Ascending aorta (tissue), 2 donors: ENCODE data around the gene MYBPC1. TPM values are rescaled to one million over a fixed set of nuclear protein-coding genes. Genes with fewer than 3 reads are reported as not detected.
"Not testable (repeated sequence)": the region's sequence is repeated elsewhere in the genome, so short reads cannot be mapped to it uniquely, and the experiment has no call there.

Experiments used
- DNase-seq, 2 donors: peaks; one replicate each; pipeline ENCODE4 v3.0.0-alpha.2; 2019; ENCODE audit warnings: low spot score in 2 of 2
- H3K27ac ChIP-seq, 2 donors: fragments of 200-600 bp; sonication (generic); one replicate each; pipeline ENCODE4 v1.5.1; 2016 to 2017; ENCODE audit warnings: mild to moderate bottlenecking in 1 of 2
- H3K27me3 ChIP-seq: fragments of 200-600 bp; sonication (generic); one replicate; pipeline ENCODE4 v1.5.1; 2017
- H3K36me3 ChIP-seq, 2 donors: fragments of 200-600 bp; sonication (generic); one replicate each; pipeline ENCODE4 v1.5.1; 2016
- H3K4me1 ChIP-seq, 2 donors: fragments of 200-600 bp; sonication (generic); one replicate each; pipeline ENCODE4 v1.5.1; 2016 to 2017; ENCODE audit warnings: mild to moderate bottlenecking in 1 of 2
- H3K4me3 ChIP-seq, 2 donors: fragments of 200-600 bp; sonication (generic); one replicate each; pipeline ENCODE4 v1.5.1; 2016 to 2017; ENCODE audit warnings: mild to moderate bottlenecking in 1 of 2
- H3K9me3 ChIP-seq, 2 donors: fragments of 200-600 bp; sonication (generic); one replicate each; pipeline ENCODE4 v1.5.1; 2016
- intact Hi-C: fragments of 100-400 bp; cut with DNase I; formaldehyde crosslinking; loops from one replicate; pipeline ENCODE4 v1.15.1; 2023
- total RNA-seq: library from RNA; depleted of rRNA; stranded (reverse); fragments of >200 nt; gene quantifications from one replicate; pipeline ENCODE4 v1.1.0, GENCODE V29; 2016
- TF ChIP-seq, protein P1 (sequence below), 3 experiments: fragments of 200-600 bp in 2 of 3; fragments of 450-650 bp in 1 of 3; sonication (generic) in 2 of 3; IDR thresholded peaks; one replicate each; pipeline ENCODE4 v1.5.1; 2016 to 2019; ENCODE audit warnings: antibody characterized with exemption in 3 of 3, mild to moderate bottlenecking in 1 of 3, moderate library complexity in 1 of 3

Gene MYBPC1
- total RNA-seq, 1 donor from 2014 or later, result not detected

DNA sequence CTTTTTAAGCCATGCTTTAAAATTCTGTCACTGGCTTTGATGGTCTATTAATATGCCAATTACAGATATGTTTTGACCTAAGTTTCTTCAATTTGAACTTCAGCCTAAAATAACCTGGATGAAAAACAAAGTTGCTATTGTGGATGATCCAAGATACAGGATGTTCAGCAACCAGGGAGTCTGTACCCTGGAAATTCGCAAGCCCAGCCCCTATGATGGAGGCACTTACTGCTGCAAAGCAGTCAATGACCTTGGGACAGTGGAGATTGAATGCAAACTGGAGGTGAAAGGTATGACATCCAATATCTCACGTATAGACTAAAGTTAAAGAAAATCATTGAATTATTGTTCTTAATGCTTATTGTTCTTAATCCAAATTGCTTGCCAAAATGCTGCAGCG is 85.5 kb downstream of the MYBPC1 start:
- no peaks in the 10 kb centered on the region for H3K9me3 ChIP-seq
- TF ChIP-seq, protein P1, sequence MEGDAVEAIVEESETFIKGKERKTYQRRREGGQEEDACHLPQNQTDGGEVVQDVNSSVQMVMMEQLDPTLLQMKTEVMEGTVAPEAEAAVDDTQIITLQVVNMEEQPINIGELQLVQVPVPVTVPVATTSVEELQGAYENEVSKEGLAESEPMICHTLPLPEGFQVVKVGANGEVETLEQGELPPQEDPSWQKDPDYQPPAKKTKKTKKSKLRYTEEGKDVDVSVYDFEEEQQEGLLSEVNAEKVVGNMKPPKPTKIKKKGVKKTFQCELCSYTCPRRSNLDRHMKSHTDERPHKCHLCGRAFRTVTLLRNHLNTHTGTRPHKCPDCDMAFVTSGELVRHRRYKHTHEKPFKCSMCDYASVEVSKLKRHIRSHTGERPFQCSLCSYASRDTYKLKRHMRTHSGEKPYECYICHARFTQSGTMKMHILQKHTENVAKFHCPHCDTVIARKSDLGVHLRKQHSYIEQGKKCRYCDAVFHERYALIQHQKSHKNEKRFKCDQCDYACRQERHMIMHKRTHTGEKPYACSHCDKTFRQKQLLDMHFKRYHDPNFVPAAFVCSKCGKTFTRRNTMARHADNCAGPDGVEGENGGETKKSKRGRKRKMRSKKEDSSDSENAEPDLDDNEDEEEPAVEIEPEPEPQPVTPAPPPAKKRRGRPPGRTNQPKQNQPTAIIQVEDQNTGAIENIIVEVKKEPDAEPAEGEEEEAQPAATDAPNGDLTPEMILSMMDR (IDR thresholded peaks at IDR 0.05), result no peak
- H3K27me3 ChIP-seq, result no peaks in the 10 kb centered on the region
- no peaks in the 10 kb centered on the region for H3K36me3 ChIP-seq
- DNase-seq, result no peak
- no peak overlapping the region for H3K4me3 ChIP-seq
- no peak overlapping the region for H3K27ac ChIP-seq
- intact Hi-C loops, result no loop called here
- H3K4me1 ChIP-seq, result no peaks in the 10 kb centered on the region

DNA sequence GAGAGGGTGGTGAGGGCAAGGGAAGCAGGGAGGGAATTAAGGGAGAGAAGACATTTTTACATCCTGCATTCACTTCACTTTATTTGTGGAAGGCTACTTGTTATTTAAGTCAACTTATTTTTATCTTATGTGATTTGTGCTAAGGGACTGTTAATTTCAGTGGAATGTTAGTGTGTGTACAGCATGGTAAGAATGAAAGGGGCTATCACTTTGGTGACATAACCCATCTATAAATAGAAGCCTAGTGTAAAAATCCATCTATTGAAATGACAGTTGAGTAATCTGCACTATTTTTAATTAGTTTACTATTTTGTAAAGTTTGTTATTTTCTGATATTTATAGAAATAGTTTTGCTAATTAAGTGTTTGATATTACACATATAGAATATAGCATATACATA is 85.9 kb downstream of the MYBPC1 start:
- TF ChIP-seq, protein P1 (IDR thresholded peaks at IDR 0.05), result no peak

DNA sequence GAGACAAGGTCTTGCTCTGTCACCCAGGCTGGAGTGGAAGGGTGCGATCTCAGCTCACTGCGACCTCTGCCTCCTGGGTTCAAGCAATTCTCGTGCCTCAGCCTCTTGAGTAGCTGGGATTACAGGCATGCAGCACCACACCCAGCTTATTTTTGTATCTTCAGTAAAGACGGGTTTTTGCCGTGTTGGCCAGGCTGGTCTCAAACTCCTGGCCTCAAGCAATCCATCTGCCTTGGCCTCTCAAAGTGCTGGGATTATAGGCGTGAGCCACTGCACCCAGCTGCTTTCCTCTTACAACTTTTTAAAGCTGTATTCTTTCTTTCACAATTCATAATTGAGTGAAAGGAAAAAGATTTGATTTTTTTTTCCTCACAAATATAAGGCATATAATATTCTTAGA is 86.9 kb downstream of the MYBPC1 start:
- H3K9me3 ChIP-seq, H3K36me3 ChIP-seq, H3K27me3 ChIP-seq, DNase-seq, H3K27ac ChIP-seq, H3K4me3 ChIP-seq, intact Hi-C loops, H3K4me1 ChIP-seq: not testable (repeated sequence)

More for the DNA sequence above, 85.9 kb downstream of the MYBPC1 start:
- no peak overlapping the region for H3K4me3 ChIP-seq
- H3K36me3 ChIP-seq, result no peaks in the 10 kb centered on the region
- H3K27me3 ChIP-seq, result no peaks in the 10 kb centered on the region
- H3K27ac ChIP-seq, result no peak overlapping the region
- intact Hi-C loops, result no loop called here
- no peaks in the 10 kb centered on the region for H3K4me1 ChIP-seq
- no peaks in the 10 kb centered on the region for H3K9me3 ChIP-seq
- no peak for DNase-seq

DNA sequence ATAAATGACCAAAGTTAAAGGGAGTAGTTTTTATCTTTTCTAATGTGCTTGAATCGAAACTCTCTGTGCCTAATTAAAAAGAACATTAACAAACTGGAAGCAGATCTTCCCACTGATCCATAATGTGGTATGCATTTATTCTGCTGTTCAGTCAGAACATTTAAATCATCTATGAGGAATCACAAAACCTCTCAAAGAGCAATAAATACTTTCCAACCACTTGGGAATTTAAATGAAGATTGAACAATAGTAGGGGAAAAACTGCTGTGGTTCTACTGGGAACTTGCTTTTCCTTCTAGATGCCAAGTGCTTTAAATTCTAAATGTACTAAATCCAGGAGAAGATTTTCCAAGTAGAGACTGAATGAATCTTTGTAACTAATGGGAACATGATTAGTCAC is 90.3 kb downstream of the MYBPC1 start:
- intact Hi-C loops, result no loop called here
- Histone ChIP-seq H3K4me1 (no peaks in the 10 kb centered on the region), H3K27me3 (no peaks in the 10 kb centered on the region), H3K4me3 (no peak overlapping the region), H3K27ac (no peak overlapping the region), H3K36me3 (no peaks in the 10 kb centered on the region), H3K9me3 (no peaks in the 10 kb centered on the region)
- DNase-seq, result no peak
- TF ChIP-seq, protein P1 (IDR thresholded peaks at IDR 0.05), result no peak

DNA sequence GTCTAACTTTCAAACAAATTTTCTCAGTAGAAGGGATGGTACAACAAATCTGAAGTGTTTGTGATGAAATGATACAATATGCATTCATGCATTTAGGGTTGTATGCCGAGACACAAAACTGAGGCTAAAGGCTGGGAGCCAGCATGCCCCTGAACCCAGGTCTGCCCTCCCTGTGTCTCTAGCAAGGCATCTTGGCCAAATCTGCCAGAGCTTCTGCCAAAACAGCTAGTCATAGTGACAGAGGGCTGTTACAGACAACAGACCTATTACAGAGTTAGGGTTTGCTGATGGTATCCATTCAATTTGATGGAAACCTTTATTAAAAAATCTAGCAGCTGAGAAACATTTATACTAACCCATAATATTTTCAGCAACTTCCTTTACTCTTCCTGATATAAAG is 91.4 kb downstream of the MYBPC1 start:
- Histone ChIP-seq H3K27ac (no peak overlapping the region), H3K36me3 (no peaks in the 10 kb centered on the region), H3K4me3 (no peak overlapping the region), H3K27me3 (no peaks in the 10 kb centered on the region), H3K4me1 (no peaks in the 10 kb centered on the region), H3K9me3 (no peaks in the 10 kb centered on the region)
- no peak for DNase-seq
- intact Hi-C loops, result no loop called here
- TF ChIP-seq, protein P1 (IDR thresholded peaks at IDR 0.05), result no peak

DNA sequence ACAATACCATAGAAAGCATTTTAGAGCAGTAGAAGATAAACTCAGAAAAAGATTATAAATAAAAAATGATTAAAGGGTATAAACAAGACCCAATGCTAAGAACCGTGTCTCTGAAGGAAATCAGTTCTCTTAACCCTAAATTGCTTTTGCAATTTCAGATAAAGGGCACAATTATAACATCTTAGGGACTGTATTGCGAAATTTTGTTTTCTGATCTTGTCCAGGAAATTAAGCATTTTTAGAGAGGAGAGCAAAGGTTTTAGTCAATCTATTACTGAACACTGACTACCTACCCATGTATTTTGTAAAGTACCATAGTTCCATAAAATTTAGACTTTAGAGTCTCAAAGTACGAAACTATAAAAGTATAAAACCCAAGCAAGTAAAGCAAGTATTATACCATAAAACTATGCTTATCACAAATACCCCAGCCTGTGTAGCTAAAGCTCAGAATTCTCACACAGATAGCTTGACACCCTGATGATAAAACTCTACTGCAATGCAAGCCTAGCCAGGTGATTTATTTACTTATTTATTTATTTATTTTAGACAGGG is 95.8 kb downstream of the MYBPC1 start:
- no peaks in the 10 kb centered on the region for H3K36me3 ChIP-seq
- intact Hi-C loops, result no loop called here
- TF ChIP-seq, protein P1 (IDR thresholded peaks at IDR 0.05), result no peak
- no peak overlapping the region for H3K27ac ChIP-seq
- H3K4me3 ChIP-seq, result no peak overlapping the region
- no peaks in the 10 kb centered on the region for H3K9me3 ChIP-seq
- H3K4me1 ChIP-seq, result no peaks in the 10 kb centered on the region
- no peak for DNase-seq
- no peaks in the 10 kb centered on the region for H3K27me3 ChIP-seq
